Astrocyte (in vitro differentiated cells and primary cell): ENCODE data around the gene CD40. TPM values are rescaled to one million over a fixed set of nuclear protein-coding genes. Genes with fewer than 3 reads are reported as not detected.

Source experiments
- DNase-seq: peaks from one replicate; pipeline ENCODE4 v3.0.0-alpha.2; 2010; ENCODE audit warnings: low read depth
- FAIRE-seq: peaks from 2 replicates; lab custom pipeline; 2011; peaks lifted over from hg19 to GRCh38; lab: Jason Lieb, UNC
- H2AFZ ChIP-seq: 2 replicates; pipeline ENCODE4 v1.6.0; 2012; ENCODE audit warnings: low read depth, low read length, inconsistent platforms
- H3K27ac ChIP-seq: 2 replicates; pipeline ENCODE4 v1.5.1; 2011; ENCODE audit warnings: low read depth, low read length, inconsistent platforms
- H3K27me3 ChIP-seq: 2 replicates; pipeline ENCODE4 v1.6.0; 2011; ENCODE audit warnings: low read length, inconsistent platforms; ENCODE audit not compliant: insufficient read depth
- H3K36me3 ChIP-seq: 2 replicates; pipeline ENCODE4 v1.5.1; 2011; ENCODE audit warnings: low read length, inconsistent platforms; ENCODE audit not compliant: insufficient read depth
- H3K4me1 ChIP-seq: 2 replicates; pipeline ENCODE4 v1.5.1; 2011; ENCODE audit warnings: low read length, inconsistent platforms; ENCODE audit not compliant: insufficient read depth
- H3K4me2 ChIP-seq: 2 replicates; pipeline ENCODE4 v1.6.0; 2012; ENCODE audit warnings: low read length, inconsistent platforms
- H3K4me3 ChIP-seq: 2 replicates; pipeline ENCODE4 v1.5.1; 2011; ENCODE audit warnings: low read depth, mild to moderate bottlenecking, low read length, inconsistent platforms; ENCODE audit not compliant: insufficient read depth
- H3K79me2 ChIP-seq: 2 replicates; pipeline ENCODE4 v1.6.0; 2012; ENCODE audit warnings: mild to moderate bottlenecking, low read length, inconsistent platforms; ENCODE audit not compliant: insufficient read depth
- H3K9ac ChIP-seq: 2 replicates; pipeline ENCODE4 v1.6.0; 2012; ENCODE audit warnings: mild to moderate bottlenecking, low read length, inconsistent platforms
- H3K9me3 ChIP-seq: 2 replicates; pipeline ENCODE4 v1.5.1; 2012; ENCODE audit warnings: low read depth, mild to moderate bottlenecking, low read length, inconsistent platforms; ENCODE audit not compliant: insufficient read depth
- H4K20me1 ChIP-seq: 2 replicates; pipeline ENCODE4 v1.6.0; 2012; ENCODE audit warnings: low read length, inconsistent platforms; ENCODE audit not compliant: insufficient read depth
- H3K27ac Mint-ChIP-seq: one replicate; pipeline ENCODE4 v1.8.0; 2021; ENCODE audit warnings: mild to moderate bottlenecking, mixed read lengths; ENCODE audit not compliant: unreplicated experiment
- H3K27me3 Mint-ChIP-seq: one replicate; pipeline ENCODE4 v1.8.0; 2021; ENCODE audit warnings: low read depth, mixed read lengths; ENCODE audit not compliant: unreplicated experiment
- H3K36me3 Mint-ChIP-seq: one replicate; pipeline ENCODE4 v1.8.0; 2021; ENCODE audit warnings: low read depth, mixed read lengths; ENCODE audit not compliant: unreplicated experiment
- H3K4me1 Mint-ChIP-seq: one replicate; pipeline ENCODE4 v1.8.0; 2021; ENCODE audit warnings: low read depth, mixed read lengths; ENCODE audit not compliant: unreplicated experiment
- H3K4me3 Mint-ChIP-seq: one replicate; pipeline ENCODE4 v1.8.0; 2021; ENCODE audit warnings: mild to moderate bottlenecking, moderate library complexity, mixed read lengths; ENCODE audit not compliant: unreplicated experiment
- H3K9me3 Mint-ChIP-seq: one replicate; pipeline ENCODE4 v1.8.0; 2021; ENCODE audit warnings: mild to moderate bottlenecking, mixed read lengths; ENCODE audit not compliant: unreplicated experiment
- EZH2 ChIP-seq: IDR thresholded peaks from 2 replicates; pipeline ENCODE4 v1.6.1; 2012; ENCODE audit warnings: mild to moderate bottlenecking, low read length, inconsistent platforms; ENCODE audit not compliant: insufficient read depth
- total RNA-seq: library from RNA; stranded (reverse); gene quantifications from 2 replicates; pipeline ENCODE4 v1.2.1, GENCODE V29; 2021
- TF ChIP-seq, protein P1 (sequence below): IDR thresholded peaks from 2 replicates; pipeline ENCODE4 v1.5.1; 2011; ENCODE audit warnings: low read depth, mild to moderate bottlenecking, inconsistent platforms, low read length, moderate library complexity; ENCODE audit not compliant: insufficient read depth

The CD40 gene
- total RNA-seq, 1 donor from 2014 or later: 2.3 TPM

DNA sequence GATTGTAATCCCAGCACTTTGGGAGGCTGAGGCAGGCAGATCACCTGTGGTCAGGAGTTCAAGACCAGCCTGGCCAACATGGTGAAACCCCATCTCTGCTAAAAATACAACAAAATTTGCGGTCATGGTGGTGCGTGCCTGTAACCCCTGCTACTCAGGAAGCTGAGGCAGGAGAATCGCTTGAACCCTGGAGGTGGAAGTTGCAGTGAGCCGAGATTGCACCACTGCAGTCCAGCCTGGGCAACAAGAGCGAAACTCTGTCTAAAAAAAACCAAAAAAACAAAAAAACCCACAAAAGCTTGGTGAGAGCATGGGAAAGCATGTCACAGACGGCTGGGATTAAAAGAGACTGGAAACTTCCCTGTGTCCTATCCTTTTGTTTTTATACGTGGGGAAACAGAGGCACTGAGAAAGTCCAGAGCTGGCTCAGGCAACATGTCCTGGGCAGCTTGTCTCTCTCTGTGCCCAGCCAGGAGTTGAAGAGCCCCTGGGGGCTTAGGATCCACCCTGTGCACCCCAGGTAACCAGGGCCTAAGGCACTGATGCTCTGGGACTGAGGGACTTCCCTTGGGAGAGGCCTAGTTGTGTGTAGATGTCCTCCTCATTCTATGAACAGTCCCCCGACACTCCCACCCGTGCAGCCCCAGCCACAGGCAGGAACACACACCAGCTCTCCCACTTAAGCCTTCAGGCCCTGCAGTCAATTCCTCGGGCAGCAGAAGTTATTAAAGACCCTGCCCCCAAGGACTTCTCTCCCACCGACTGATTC is 16.0 kb downstream of the CD40 start:
- Mint-ChIP-seq H3K27ac (no peak overlapping the region), H3K27me3 (peaks cover 75% of the 10 kb centered on the region), H3K4me3 (no peak overlapping the region), H3K36me3 (no peaks in the 10 kb centered on the region), H3K9me3 (no peaks in the 10 kb centered on the region), H3K4me1 (peaks cover 9% of the 10 kb centered on the region)
- Histone ChIP-seq H3K4me1 (peaks cover 5% of the 10 kb centered on the region), H4K20me1 (no peaks in the 10 kb centered on the region), H3K79me2 (no peaks in the 10 kb centered on the region), H3K27me3 (peaks cover 20% of the 10 kb centered on the region), H3K9me3 (no peaks in the 10 kb centered on the region), H3K36me3 (no peaks in the 10 kb centered on the region), H2AFZ (no peak overlapping the region), H3K27ac (no peak overlapping the region), H3K4me3 (no peak overlapping the region), H3K4me2 (no peak overlapping the region), H3K9ac (no peak overlapping the region)
- TF ChIP-seq, protein P1, sequence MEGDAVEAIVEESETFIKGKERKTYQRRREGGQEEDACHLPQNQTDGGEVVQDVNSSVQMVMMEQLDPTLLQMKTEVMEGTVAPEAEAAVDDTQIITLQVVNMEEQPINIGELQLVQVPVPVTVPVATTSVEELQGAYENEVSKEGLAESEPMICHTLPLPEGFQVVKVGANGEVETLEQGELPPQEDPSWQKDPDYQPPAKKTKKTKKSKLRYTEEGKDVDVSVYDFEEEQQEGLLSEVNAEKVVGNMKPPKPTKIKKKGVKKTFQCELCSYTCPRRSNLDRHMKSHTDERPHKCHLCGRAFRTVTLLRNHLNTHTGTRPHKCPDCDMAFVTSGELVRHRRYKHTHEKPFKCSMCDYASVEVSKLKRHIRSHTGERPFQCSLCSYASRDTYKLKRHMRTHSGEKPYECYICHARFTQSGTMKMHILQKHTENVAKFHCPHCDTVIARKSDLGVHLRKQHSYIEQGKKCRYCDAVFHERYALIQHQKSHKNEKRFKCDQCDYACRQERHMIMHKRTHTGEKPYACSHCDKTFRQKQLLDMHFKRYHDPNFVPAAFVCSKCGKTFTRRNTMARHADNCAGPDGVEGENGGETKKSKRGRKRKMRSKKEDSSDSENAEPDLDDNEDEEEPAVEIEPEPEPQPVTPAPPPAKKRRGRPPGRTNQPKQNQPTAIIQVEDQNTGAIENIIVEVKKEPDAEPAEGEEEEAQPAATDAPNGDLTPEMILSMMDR: no peak
- TF ChIP-seq EZH2: no peak
- DNase-seq: no peak
- FAIRE-seq: no peak

DNA sequence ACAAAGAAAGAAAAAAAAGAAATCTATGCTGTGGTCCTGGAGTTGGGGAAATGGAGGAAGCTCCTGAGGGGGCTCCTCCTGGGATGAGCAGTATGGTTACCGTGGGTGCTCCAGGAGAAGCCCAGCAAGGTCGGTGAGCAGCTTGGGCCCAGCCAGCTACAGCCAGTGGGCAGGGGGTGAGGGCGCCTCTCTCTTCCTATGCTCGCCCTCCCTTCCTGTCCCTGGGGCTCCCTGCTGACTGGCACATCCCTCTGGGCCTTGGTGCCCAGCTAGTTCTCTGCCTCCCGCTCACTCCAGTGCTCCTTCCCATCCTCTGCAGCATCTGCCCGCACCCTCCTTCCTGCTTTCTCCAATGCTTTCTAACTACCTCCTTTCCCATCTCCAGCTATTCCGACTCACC is 16.6 kb downstream of the CD40 start:
- TF ChIP-seq EZH2: no peak
- TF ChIP-seq, protein P1: no peak
- Histone ChIP-seq H3K27ac (no peak overlapping the region), H3K9ac (no peak overlapping the region), H3K4me1 (peaks cover 5% of the 10 kb centered on the region), H3K9me3 (no peaks in the 10 kb centered on the region), H3K79me2 (no peaks in the 10 kb centered on the region), H3K4me2 (no peak overlapping the region), H3K27me3 (peaks cover 20% of the 10 kb centered on the region), H4K20me1 (no peaks in the 10 kb centered on the region), H3K36me3 (no peaks in the 10 kb centered on the region), H3K4me3 (no peak overlapping the region), H2AFZ (no peak overlapping the region)
- Mint-ChIP-seq H3K27me3 (peaks cover 78% of the 10 kb centered on the region), H3K4me1 (peaks cover 12% of the 10 kb centered on the region), H3K36me3 (no peaks in the 10 kb centered on the region), H3K27ac (no peak overlapping the region), H3K9me3 (no peaks in the 10 kb centered on the region), H3K4me3 (no peak overlapping the region)
- FAIRE-seq (no peak), DNase-seq (no peak)
